Measurements from ENCODE around the gene PTCH1. TPM values are rescaled to one million over a fixed set of nuclear protein-coding genes. Genes with fewer than 3 reads are reported as not detected.

PTCH1 gene
- total and polyA plus RNA-seq, 2 experiments from 2014 or later: 21.4 to 34.1 TPM

GRCh38 chr9:95486318-95486717, 30.5 kb downstream of the PTCH1 start:
- Histone ChIP-seq H3K4me2 (no peak overlapping the region), H3F3A (replicated peaks; ENCODE audit: low read depth) (no peaks in the 10 kb centered on the region), H3K9me2 (ENCODE audit: insufficient read depth) (no peaks in the 10 kb centered on the region), H3K36me3 (ENCODE audit: insufficient read depth) (no peaks in the 10 kb centered on the region), H4K20me1 (replicated peaks; ENCODE audit: insufficient read depth) (peaks cover 30% of the 10 kb centered on the region; the same call in 1 of the 2 replicates), H3K27ac (ENCODE audit: low read depth) (no peak overlapping the region), H3K4me1 (ENCODE audit: insufficient read depth) (peaks cover 23% of the 10 kb centered on the region), H3K4me3 (no peak overlapping the region), H3K79me2 (replicated peaks; ENCODE audit: insufficient read depth) (peaks cover 85% of the 10 kb centered on the region), H2AFZ (no peak overlapping the region), H3K27me3 (ENCODE audit: insufficient read depth) (no peaks in the 10 kb centered on the region)
- H3K27me3 Mint-ChIP-seq (ENCODE audit: insufficient read depth, low read depth, poor library complexity): peaks cover 2% of the 10 kb centered on the region
- no peaks in the 10 kb centered on the region for H3K36me3 Mint-ChIP-seq (ENCODE audit: low read depth)
- no peak for ATAC-seq
- H3K9me3 Mint-ChIP-seq: no peaks in the 10 kb centered on the region
- H3K4me3 Mint-ChIP-seq: no peak overlapping the region
- peaks cover 38% of the 10 kb centered on the region for H3K4me1 Mint-ChIP-seq
- no peak for DNase-seq (ENCODE audit: low spot score)
- no peak for TF ChIP-seq ZNF331 (CRISPR knock-in tag; IDR thresholded peaks at IDR 0.05; ENCODE audit: low read depth)
- no peak for TF ChIP-seq CREB1 (CRISPR knock-in tag; IDR thresholded peaks at IDR 0.05; ENCODE audit: low read depth)
- TF ChIP-seq EZH2phosphoT487 (IDR thresholded peaks at IDR 0.05; ENCODE audit: unreplicated experiment): no peak
- TF ChIP-seq STAT1 (IDR thresholded peaks at IDR 0.05; ENCODE audit: unreplicated experiment): no peak
- TF ChIP-seq JUNB (IDR thresholded peaks at IDR 0.05; ENCODE audit: unreplicated experiment): no peak
- no peak for TF ChIP-seq CTCF (conservative IDR thresholded peaks at IDR 0.05; ENCODE audit: low read depth in 2 of 2)
- TF ChIP-seq POLR2AphosphoS5 (IDR thresholded peaks at IDR 0.05; ENCODE audit: low read depth): no peak
- no peak for TF ChIP-seq ETS1 (IDR thresholded peaks at IDR 0.05)
- no peak for TF ChIP-seq ZNF462 (CRISPR knock-in tag; IDR thresholded peaks at IDR 0.05)
- no peak for TF ChIP-seq EZH2 (IDR thresholded peaks at IDR 0.05; ENCODE audit: low read depth, unreplicated experiment)
- no peak overlapping the region for H3K27ac Mint-ChIP-seq

All from GM23338 (cell line).